ENCODE results near the gene STAG1. TPM values are rescaled to one million over a fixed set of nuclear protein-coding genes. Genes with fewer than 3 reads are reported as not detected.

Gene STAG1
- total and polyA plus RNA-seq, 2 of the 13 experiments (the other 11 are each of a cell fraction or from before 2014, with no cell fraction given) = 6.2 to 25.9 TPM

GRCh38 chr3:136300444-136300843, 451.7 kb downstream of the STAG1 start:
- H3K4me2 ChIP-seq (ENCODE audit: low read depth, low read length) = no peak overlapping the region
- no peak overlapping the region for H3K27ac ChIP-seq (ENCODE audit: extremely low read length, insufficient read depth, low read length)
- no peak overlapping the region for H3K4me3 ChIP-seq (replicated peaks in 1 of 3; ENCODE audit: insufficient read depth in 1 of 3, low read depth in 2 of 3, low read length in 3 of 3)
- no peaks in the 10 kb centered on the region for H3K27me3 ChIP-seq (ENCODE audit: control insufficient read depth in 1 of 2, insufficient read depth in 2 of 2, low read length in 2 of 2)
- no peaks in the 10 kb centered on the region; the same call in 1 of the 2 replicates for H4K20me1 ChIP-seq (ENCODE audit: insufficient read depth, low read length)
- POLR2A ChIA-PET = no interaction called here
- H3K36me3 ChIP-seq (replicated peaks in 1 of 2; ENCODE audit: control insufficient read depth in 1 of 2, insufficient read depth in 2 of 2, low read length in 2 of 2) = peaks cover 15 to 47% of the 10 kb centered on the region in 2 experiments
- no peak overlapping the region for H3K9ac ChIP-seq (ENCODE audit: insufficient read depth, low read depth, low read length)
- TF ChIP-seq RBFOX2 (IDR thresholded peaks at IDR 0.05; ENCODE audit: low read depth, low read length) (no peak), ZNF10 (CRISPR knock-in tag; IDR thresholded peaks at IDR 0.05; ENCODE audit: borderline replicate concordance, low read depth) (no peak), PHF8 (CRISPR knock-in tag; IDR thresholded peaks at IDR 0.05) (no peak), NFIB (CRISPR knock-in tag; IDR thresholded peaks at IDR 0.05; ENCODE audit: borderline replicate concordance) (no peak), HDAC2 (CRISPR knock-in tag; IDR thresholded peaks at IDR 0.05) (no peak), RAD21 (CRISPR knock-in tag; IDR thresholded peaks at IDR 0.05) (no peak), CBX1 (IDR thresholded peaks at IDR 0.05; ENCODE audit: low read depth) (no peak), ZNF710 (CRISPR knock-in tag; IDR thresholded peaks at IDR 0.05; ENCODE audit: borderline replicate concordance) (no peak), ZNF546 (CRISPR knock-in tag; conservative IDR thresholded peaks at IDR 0.05) (no peak), ZNF468 (CRISPR knock-in tag; IDR thresholded peaks at IDR 0.05) (no peak), CREBL2 (CRISPR knock-in tag; IDR thresholded peaks at IDR 0.05; ENCODE audit: borderline replicate concordance) (no peak), IKZF1 (IDR thresholded peaks at IDR 0.05) (no peak), ZNF780A (CRISPR knock-in tag; IDR thresholded peaks at IDR 0.05) (no peak)
- CTCF ChIA-PET (ENCODE audit: low intra/inter-chr PET ratio, low total read pairs) = no interaction called here
- no peak for FAIRE-seq
- WGBS (ENCODE audit: low lambda C conversion rate) = 98% methylated on average over 2 of the region's 2 CpGs
- no peaks in the 10 kb centered on the region for H3K79me2 ChIP-seq (ENCODE audit: insufficient read depth, low read length)
- no peaks in the 10 kb centered on the region for H3K4me1 ChIP-seq (ENCODE audit: insufficient read depth, low read length)
- no peak overlapping the region for H2AFZ ChIP-seq (ENCODE audit: low read length)
- DNase-seq (ENCODE audit: low spot score) = no peak
- intact Hi-C loops (cut with micrococcal nuclease; ENCODE audit: unreplicated experiment) = no loop called here
- H3K9me3 ChIP-seq (ENCODE audit: low read length) = no peaks in the 10 kb centered on the region
- in situ Hi-C loops (cut with HindIII; ENCODE audit: extremely low pct_ligation_motif_present, low pct_unique_long_range_greater_than_20kb) = no loop called here
- ATAC-seq = no peak
- no TSS peak for BruUV-seq (replicated peaks)

Data from HepG2 (cell line).